Stimulated activated CD4-positive, alpha-beta T cell treated with anti-CD3 and anti-CD28 coated beads, Interleukin-15, amount 100 ng/mL, for 1 hour (primary cell): ENCODE data around the gene SLC35B3.
"Not testable (repeated sequence)": the region's sequence is repeated elsewhere in the genome, so short reads cannot be mapped to it uniquely, and the experiment has no call there.

Experiments used
- DNase-seq, 2 donors: peaks; one replicate each; pipeline ENCODE4 v3.0.0-alpha.2; 2020; ENCODE audit warnings: low read depth in 1 of 2, low spot score in 1 of 2

Gene SLC35B3

DNA sequence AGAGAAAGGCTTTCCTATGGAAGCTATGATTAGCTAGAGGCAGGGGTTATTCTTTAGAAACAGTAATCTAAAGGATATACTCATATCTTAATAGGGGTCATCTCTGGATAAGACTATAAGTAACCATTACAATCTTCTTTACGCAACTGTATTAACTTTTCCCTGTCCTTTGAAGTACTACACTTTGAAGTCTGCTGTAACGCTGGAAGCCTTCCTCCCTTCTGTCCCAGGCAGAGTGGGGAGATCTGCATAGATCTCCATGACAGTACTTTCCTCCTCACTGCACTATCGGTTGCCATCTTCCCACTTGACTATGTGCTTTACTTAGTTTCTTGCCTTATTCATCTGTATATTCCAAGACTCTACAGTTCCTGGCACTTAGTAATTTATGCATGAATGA is 20.1 kb downstream of the SLC35B3 start:
- no peak for DNase-seq

DNA sequence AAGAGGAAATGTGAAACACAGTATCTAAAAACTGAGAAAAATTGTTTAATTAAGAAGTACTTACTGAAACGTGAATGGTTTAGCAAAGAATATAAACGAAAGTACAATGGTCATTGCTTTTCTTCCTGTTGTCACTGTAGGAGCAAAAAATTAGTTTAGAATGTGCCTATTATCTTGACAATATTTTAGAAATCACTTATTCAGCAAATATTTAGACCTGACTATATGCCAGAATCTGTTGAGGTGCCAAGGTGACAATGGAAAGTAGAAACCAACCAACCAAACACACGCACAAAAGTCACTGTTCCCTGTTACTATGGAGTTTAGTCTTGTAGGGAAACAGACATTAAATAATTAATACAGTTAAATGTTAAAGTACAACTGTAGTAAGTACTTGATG is 20.5 kb downstream of the SLC35B3 start:
- no peak for DNase-seq

- not testable (repeated sequence) for DNase-seq
Observed at GRCh38 chr6:8405946-8406345, 29.4 kb downstream of the SLC35B3 start.

DNA sequence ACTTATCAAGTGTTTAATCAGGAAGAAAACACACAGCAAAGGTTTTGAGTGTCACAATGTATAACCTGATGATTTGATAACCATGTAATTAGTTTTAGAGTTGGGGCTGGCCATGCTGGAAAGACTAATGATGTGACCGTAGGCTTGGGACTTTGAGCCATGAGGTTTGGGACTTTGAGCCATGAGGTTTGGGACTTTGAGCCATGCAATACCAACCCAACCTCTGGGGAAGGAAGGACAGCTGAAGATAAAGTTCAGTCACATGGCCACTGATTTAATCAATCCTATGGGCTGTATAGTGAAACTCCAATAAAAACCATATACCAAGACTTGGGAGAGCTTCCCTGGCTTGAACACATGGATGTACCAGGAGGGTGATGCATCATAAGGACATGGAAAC is 32.8 kb downstream of the SLC35B3 start:
- no peak for DNase-seq

GRCh38 chr6:8400663-8401062 is 34.7 kb downstream of the SLC35B3 start:
- DNase-seq: no peak

- no peak for DNase-seq
Observed at GRCh38 chr6:8392569-8392968, 42.8 kb downstream of the SLC35B3 start.

GRCh38 chr6:8391934-8392333 is 43.4 kb downstream of the SLC35B3 start:
- no peak for DNase-seq

DNA sequence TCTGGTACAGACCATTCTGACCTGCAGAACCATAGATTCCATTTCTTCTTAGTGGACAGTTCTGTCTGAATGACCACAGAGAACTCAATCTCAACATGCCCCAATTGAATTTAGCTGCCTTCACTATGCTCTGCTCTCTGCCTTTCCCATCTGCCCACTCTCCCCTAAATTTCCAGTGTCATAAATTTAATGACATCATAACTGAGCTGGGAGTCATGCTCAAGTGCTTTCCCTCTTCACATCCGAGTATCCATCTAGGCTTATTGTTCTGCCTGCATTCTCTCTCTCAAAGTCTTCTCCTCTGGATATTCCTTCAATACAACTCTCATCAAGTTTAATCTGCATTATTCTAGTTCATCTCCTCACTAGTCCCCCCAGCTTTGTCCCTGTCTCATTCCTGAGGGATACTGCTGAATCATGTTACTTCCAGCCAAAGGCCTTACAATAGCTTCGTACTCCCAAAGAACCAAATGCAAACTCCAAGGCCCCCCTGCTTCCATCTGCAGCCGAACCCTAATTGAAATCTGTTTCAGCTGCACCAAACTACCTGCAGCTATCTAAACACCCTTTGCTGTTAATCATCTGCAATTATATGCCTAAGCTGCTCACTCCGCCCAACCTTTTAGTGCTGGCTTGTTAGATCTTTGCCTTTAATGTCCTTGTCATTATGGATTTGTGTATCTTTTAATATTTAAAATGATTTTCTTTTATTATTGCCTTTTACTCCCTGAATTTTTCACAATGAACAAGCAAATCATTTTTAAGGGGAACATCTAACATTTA is 46.1 kb downstream of the SLC35B3 start:
- no peak for DNase-seq

DNA sequence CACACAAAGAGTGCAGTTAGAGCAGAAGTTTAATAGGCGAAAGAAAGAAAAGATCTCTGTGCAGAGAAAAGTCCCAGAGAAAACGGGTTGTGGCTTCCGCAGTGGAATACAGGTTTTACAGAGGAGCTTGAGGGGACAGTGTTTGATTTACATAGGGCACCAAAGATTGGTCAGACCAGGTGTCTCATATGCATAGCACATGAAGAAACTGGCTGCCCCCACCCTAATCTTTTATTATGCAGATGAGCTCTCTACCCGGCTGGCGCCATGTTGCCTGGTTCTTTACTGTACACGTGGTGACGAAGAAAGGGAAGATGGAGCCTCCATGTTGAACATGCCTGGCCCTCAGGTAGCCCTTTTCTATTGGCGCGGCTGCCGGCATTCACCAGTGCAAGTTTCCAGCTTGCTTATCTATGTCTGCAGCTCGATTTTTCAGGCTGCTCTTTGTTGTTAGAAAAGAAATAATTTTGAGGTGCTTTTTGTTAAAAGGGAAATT is 47.4 kb downstream of the SLC35B3 start:
- no peak for DNase-seq

- DNase-seq: no peak
Observed at GRCh38 chr6:8383584-8383983, 51.8 kb downstream of the SLC35B3 start.

GRCh38 chr6:8382434-8382833 is 52.9 kb downstream of the SLC35B3 start:
- DNase-seq: no peak

DNA sequence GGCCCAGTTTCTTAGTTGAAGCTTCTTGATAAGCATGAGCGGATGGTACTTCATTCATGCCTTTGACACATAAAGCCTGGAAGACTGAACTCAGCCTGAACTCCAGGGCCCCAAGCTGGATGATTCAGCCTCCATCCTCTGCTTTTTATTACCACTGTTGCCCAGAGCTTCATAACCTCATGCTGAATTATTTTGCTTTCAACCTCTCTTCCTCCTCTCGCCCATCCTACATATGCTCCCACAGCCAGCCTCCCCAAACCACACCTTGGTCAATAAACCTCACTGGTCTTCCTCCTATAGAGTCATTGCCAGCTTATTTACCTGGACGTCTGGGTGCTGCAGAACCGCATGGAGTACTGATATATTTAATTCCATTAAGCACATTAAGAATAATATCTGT is 59.4 kb downstream of the SLC35B3 start:
- DNase-seq: no peak
